ENCODE measurements around the gene ITLN1.
"Not testable (repeated sequence)": the region's sequence is repeated elsewhere in the genome, so short reads cannot be mapped to it uniquely, and the experiment has no call there.

- TF ChIP-seq CTCF (IDR thresholded peaks at IDR 0.05); ZFX (IDR thresholded peaks at IDR 0.05; ENCODE audit: borderline replicate concordance): not testable (repeated sequence)
Observed at GRCh38 chr1:160894368-160895135, 9.6 kb upstream of the ITLN1 start.
